Stomach (tissue), 4 donors: ENCODE data around the gene MIB1.

Source experiments
- POLR2A ChIP-seq, 4 donors: fragments of 450-650 bp; IDR thresholded peaks; one replicate each; pipeline ENCODE4 v1.6.1; 2016; ENCODE audit warnings: antibody characterized with exemption in 4 of 4, control low read depth in 2 of 4, mild to moderate bottlenecking in 1 of 4, moderate library complexity in 1 of 4
- TF ChIP-seq, protein P1 (sequence below), 7 experiments: fragments of 450-650 bp in 4 of 7; fragments of 200-600 bp in 3 of 7; sonication (generic) in 3 of 7; IDR thresholded peaks; one replicate each; pipeline ENCODE4 v1.5.1; 2016 to 2019; ENCODE audit warnings: antibody characterized with exemption in 7 of 7, control low read depth in 2 of 7, mild to moderate bottlenecking in 1 of 7

DNA sequence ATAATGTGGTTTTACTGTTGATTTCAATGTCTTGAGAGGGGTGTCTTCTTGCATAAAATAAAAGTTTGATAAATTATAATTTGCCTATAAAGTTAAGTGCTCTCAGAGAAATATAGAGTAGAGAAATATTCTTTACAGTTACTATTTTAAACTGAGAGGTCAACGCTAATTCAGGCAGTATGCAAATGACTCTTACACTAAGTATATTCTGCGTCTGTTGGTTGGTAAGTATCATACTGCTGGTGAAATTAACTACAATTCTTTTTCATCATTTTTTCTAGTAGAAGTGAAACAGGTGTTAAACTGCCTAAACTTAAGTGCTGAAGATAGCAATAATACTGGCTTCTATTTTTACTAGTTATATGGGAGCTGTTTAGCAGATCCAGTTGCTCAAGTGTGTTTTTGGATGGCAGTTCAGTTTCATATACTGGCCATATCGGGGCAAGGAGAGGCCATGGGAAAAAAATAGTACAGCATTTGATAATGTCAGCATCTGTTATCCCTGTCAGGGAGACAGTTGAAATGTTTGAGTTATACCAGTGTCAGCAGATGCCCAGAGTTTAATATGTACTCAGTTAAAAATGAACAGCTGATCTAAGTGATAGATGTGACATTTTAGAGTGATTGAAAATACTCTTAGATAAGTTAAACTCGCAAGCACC is 86.2 kb downstream of the MIB1 start:
- TF ChIP-seq, protein P1, sequence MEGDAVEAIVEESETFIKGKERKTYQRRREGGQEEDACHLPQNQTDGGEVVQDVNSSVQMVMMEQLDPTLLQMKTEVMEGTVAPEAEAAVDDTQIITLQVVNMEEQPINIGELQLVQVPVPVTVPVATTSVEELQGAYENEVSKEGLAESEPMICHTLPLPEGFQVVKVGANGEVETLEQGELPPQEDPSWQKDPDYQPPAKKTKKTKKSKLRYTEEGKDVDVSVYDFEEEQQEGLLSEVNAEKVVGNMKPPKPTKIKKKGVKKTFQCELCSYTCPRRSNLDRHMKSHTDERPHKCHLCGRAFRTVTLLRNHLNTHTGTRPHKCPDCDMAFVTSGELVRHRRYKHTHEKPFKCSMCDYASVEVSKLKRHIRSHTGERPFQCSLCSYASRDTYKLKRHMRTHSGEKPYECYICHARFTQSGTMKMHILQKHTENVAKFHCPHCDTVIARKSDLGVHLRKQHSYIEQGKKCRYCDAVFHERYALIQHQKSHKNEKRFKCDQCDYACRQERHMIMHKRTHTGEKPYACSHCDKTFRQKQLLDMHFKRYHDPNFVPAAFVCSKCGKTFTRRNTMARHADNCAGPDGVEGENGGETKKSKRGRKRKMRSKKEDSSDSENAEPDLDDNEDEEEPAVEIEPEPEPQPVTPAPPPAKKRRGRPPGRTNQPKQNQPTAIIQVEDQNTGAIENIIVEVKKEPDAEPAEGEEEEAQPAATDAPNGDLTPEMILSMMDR (IDR thresholded peaks at IDR 0.05), result no peak
- TF ChIP-seq POLR2A (IDR thresholded peaks at IDR 0.05), result no peak
